HepG2 (cell line): ENCODE measurements around the gene KIAA2012. TPM values are rescaled to one million over a fixed set of nuclear protein-coding genes. Genes with fewer than 3 reads are reported as not detected.

ENCODE experiments used
- CC2D1A ChIP-seq: sonication (generic); formaldehyde crosslinking; IDR thresholded peaks from 2 replicates; pipeline ENCODE4 v1.8.1; 2023; ENCODE audit warnings: mild to moderate bottlenecking, missing genetic modification reagents
- CHD4 ChIP-seq: fragments of 200-600 bp; sonication (generic); IDR thresholded peaks from 2 replicates; pipeline ENCODE4 v1.7.0; 2017; ENCODE audit warnings: mild to moderate bottlenecking, low read length, borderline replicate concordance
- FOXM1 ChIP-seq: sonication (generic); formaldehyde crosslinking; IDR thresholded peaks from 2 replicates; pipeline ENCODE4 v1.5.0; 2020; ENCODE audit warnings: missing genetic modification reagents
- GABPB1 ChIP-seq: IDR thresholded peaks from 2 replicates; pipeline ENCODE4 v1.6.1; 2016; ENCODE audit warnings: mild to moderate bottlenecking, missing genetic modification reagents, moderate library complexity, missing compliant biosample characterization
- HNRNPLL ChIP-seq: fragments of 200-400 bp; formaldehyde crosslinking; IDR thresholded peaks from 2 replicates; pipeline ENCODE4 v1.6.1; 2017; ENCODE audit warnings: mild to moderate bottlenecking, low read depth, low read length; ENCODE audit not compliant: poor library complexity, severe bottlenecking
- IKZF5 ChIP-seq: IDR thresholded peaks from 2 replicates; pipeline ENCODE4 v1.6.1; 2018; ENCODE audit warnings: missing genetic modification reagents, mild to moderate bottlenecking, missing compliant biosample characterization
- IRF2 ChIP-seq: IDR thresholded peaks from 2 replicates; pipeline ENCODE4 v1.6.1; 2018; ENCODE audit warnings: missing genetic modification reagents, missing compliant biosample characterization
- PHF8 ChIP-seq: sonication (generic); formaldehyde crosslinking; IDR thresholded peaks from 2 replicates; pipeline ENCODE4 v1.5.0; 2020; ENCODE audit warnings: missing genetic modification reagents
- PRDM15 ChIP-seq: sonication (generic); formaldehyde crosslinking; IDR thresholded peaks from 2 replicates; pipeline ENCODE4 v1.4.0; 2020; ENCODE audit warnings: missing genetic modification reagents
- SATB2 ChIP-seq: sonication (generic); formaldehyde crosslinking; IDR thresholded peaks from 2 replicates; pipeline ENCODE4 v1.5.0; 2020; ENCODE audit warnings: missing genetic modification reagents
- TBX3 ChIP-seq: fragments of 450-650 bp; IDR thresholded peaks from 2 replicates; pipeline ENCODE4 v1.6.1; 2017; ENCODE audit warnings: antibody characterized with exemption, mild to moderate bottlenecking, inconsistent platforms, borderline replicate concordance
- TCF7L2 ChIP-seq: IDR thresholded peaks from 2 replicates; pipeline ENCODE4 v1.6.1; 2011; ENCODE audit warnings: mild to moderate bottlenecking, low read depth, low read length, moderate library complexity
- ZNF234 ChIP-seq: sonication (generic); formaldehyde crosslinking; conservative IDR thresholded peaks from 2 replicates; pipeline ENCODE4 v1.5.1; 2020; ENCODE audit warnings: mild to moderate bottlenecking, missing genetic modification reagents
- ZNF839 ChIP-seq: sonication (generic); formaldehyde crosslinking; IDR thresholded peaks from 2 replicates; pipeline ENCODE4 v1.4.0; 2020; ENCODE audit warnings: missing genetic modification reagents, mild to moderate bottlenecking, borderline replicate concordance
- ZNF878 ChIP-seq: sonication (generic); formaldehyde crosslinking; IDR thresholded peaks from 2 replicates; pipeline ENCODE4 v1.8.1; 2023; ENCODE audit warnings: mild to moderate bottlenecking, missing genetic modification reagents, moderate library complexity
- ZNF883 ChIP-seq: sonication (generic); formaldehyde crosslinking; IDR thresholded peaks from 2 replicates; pipeline ENCODE4 v1.5.1; 2020; ENCODE audit warnings: mild to moderate bottlenecking, missing genetic modification reagents; ENCODE audit errors: not compliant biosample characterization
- ZSCAN29 ChIP-seq: sonication (generic); formaldehyde crosslinking; conservative IDR thresholded peaks from 2 replicates; pipeline ENCODE4 v1.4.0; 2020; ENCODE audit warnings: mild to moderate bottlenecking, missing genetic modification reagents
- polyA plus RNA-seq, 8 experiments: library from polyadenylated mRNA; depleted of rRNA in 3 of 8; stranded (reverse) in 7 of 8; unstranded in 1 of 8; fragments of >200 nt; fragmentation: Illumina TruSeq in 4 of 8; extraction: Trizol in 4 of 8; gene quantifications; 2 replicates each; pipeline versions ENCODE4 v1.2.1 to v1.2.3, GENCODE V29; 2011 to 2016; ENCODE audit warnings: low read depth in 4 of 8, missing spikeins in 1 of 8, mixed read lengths in 1 of 8; ENCODE audit not compliant: insufficient read depth in 1 of 8
- total RNA-seq, 5 experiments: library from RNA; depleted of rRNA; stranded (reverse); fragments of >200 nt; fragmentation: Illumina TruSeq; extraction: Trizol; gene quantifications; 2 replicates each; pipeline ENCODE4 v1.2.3, GENCODE V29; 2016; ENCODE audit warnings: low read depth in 1 of 5
- TF ChIP-seq, protein P1 (sequence below): sonication (generic); formaldehyde crosslinking; IDR thresholded peaks from 2 replicates; pipeline ENCODE4 v1.5.1; 2020; ENCODE audit warnings: missing genetic modification reagents, mild to moderate bottlenecking, borderline replicate concordance
- TF ChIP-seq, protein P2 (sequence below): sonication (generic); formaldehyde crosslinking; IDR thresholded peaks from 2 replicates; pipeline ENCODE4 v1.5.0; 2020; ENCODE audit warnings: mild to moderate bottlenecking, missing genetic modification reagents, moderate library complexity

KIAA2012 gene
- total and polyA plus RNA-seq, 2 of the 13 experiments (the other 11 are each of a cell fraction or from before 2014, with no cell fraction given), result not detected

GRCh38 chr2:202238234-202239197, 165.5 kb downstream of the KIAA2012 start, which contains the start of gene SUMO1 (continued):
- TF ChIP-seq, protein P1, sequence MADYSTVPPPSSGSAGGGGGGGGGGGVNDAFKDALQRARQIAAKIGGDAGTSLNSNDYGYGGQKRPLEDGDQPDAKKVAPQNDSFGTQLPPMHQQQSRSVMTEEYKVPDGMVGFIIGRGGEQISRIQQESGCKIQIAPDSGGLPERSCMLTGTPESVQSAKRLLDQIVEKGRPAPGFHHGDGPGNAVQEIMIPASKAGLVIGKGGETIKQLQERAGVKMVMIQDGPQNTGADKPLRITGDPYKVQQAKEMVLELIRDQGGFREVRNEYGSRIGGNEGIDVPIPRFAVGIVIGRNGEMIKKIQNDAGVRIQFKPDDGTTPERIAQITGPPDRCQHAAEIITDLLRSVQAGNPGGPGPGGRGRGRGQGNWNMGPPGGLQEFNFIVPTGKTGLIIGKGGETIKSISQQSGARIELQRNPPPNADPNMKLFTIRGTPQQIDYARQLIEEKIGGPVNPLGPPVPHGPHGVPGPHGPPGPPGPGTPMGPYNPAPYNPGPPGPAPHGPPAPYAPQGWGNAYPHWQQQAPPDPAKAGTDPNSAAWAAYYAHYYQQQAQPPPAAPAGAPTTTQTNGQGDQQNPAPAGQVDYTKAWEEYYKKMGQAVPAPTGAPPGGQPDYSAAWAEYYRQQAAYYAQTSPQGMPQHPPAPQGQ (CRISPR knock-in tag), result no peak
- TF ChIP-seq GABPB1 (CRISPR knock-in tag) (peak; percentile 98), TBX3 (no peak), CC2D1A (peak; percentile 67; the same call in 1 of the 2 replicates), SATB2 (CRISPR knock-in tag) (0 out of 2 replicates have a peak, but pooled peaks have one; percentile 74), IRF2 (CRISPR knock-in tag) (peak; percentile 87), ZNF878 (CRISPR knock-in tag) (no peak), HNRNPLL (peak; percentile 47), ZNF839 (0 out of 2 replicates have a peak, but pooled peaks have one; percentile 64), FOXM1 (CRISPR knock-in tag) (no peak), TCF7L2 (no peak), ZNF883 (peak; percentile 75), PRDM15 (CRISPR knock-in tag) (no peak; the same call in 1 of the 2 replicates), PHF8 (peak; percentile 97), CHD4 (no peak), IKZF5 (CRISPR knock-in tag) (peak; percentile 55), ZSCAN29 (CRISPR knock-in tag) (no peak), ZNF234 (CRISPR knock-in tag) (no peak)
- TF ChIP-seq, protein P2, sequence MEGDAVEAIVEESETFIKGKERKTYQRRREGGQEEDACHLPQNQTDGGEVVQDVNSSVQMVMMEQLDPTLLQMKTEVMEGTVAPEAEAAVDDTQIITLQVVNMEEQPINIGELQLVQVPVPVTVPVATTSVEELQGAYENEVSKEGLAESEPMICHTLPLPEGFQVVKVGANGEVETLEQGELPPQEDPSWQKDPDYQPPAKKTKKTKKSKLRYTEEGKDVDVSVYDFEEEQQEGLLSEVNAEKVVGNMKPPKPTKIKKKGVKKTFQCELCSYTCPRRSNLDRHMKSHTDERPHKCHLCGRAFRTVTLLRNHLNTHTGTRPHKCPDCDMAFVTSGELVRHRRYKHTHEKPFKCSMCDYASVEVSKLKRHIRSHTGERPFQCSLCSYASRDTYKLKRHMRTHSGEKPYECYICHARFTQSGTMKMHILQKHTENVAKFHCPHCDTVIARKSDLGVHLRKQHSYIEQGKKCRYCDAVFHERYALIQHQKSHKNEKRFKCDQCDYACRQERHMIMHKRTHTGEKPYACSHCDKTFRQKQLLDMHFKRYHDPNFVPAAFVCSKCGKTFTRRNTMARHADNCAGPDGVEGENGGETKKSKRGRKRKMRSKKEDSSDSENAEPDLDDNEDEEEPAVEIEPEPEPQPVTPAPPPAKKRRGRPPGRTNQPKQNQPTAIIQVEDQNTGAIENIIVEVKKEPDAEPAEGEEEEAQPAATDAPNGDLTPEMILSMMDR (CRISPR knock-in tag), result peak; percentile 23; the same call in 1 of the 2 replicates
